HCT116 (cell line): Measurements from ENCODE around the gene ZNF566. TPM values are rescaled to one million over a fixed set of nuclear protein-coding genes. Genes with fewer than 3 reads are reported as not detected.

ENCODE experiments used
- ATAC-seq: fragments of 200-7000 bp; cut with Tn5 transposase; 2 replicates; pipeline ENCODE4 v1.9.1; 2020; ENCODE audit warnings: mild to moderate bottlenecking, moderate library complexity
- BruUV-seq: library from RNA; stranded (reverse); fragments of 400-500 nt; replicated peaks from 2 replicates; lab custom pipeline; 2021; lab: Mats Ljungman, UMichigan
- CTCF ChIA-PET: fragments of 300-600 bp; sonication (Branson Sonifier 250); formaldehyde crosslinking; loops from one replicate; lab custom pipeline; 2021; ENCODE audit warnings: antibody characterized with exemption; lab: Charles Lee
- POLR2A ChIA-PET: fragments of 300-600, 350-600 bp; sonication (Branson Sonifier 250); formaldehyde crosslinking; loops from one replicate; lab custom pipeline; 2021; ENCODE audit warnings: antibody characterized with exemption; lab: Charles Lee
- RAD21 ChIA-PET, 2 experiments: fragments of 300-600 bp; sonication (Branson Sonifier 250); formaldehyde crosslinking; loops; one replicate each; lab custom pipeline; 2023; ENCODE audit warnings: low total read pairs in 2 of 2; ENCODE audit not compliant: uncharacterized antibody in 2 of 2, unreplicated experiment in 2 of 2, low non-redundant PET in 1 of 2; lab: Charles Lee
- DNase-seq: peaks from one replicate; pipeline ENCODE4 v3.0.0-alpha.2; 2010; ENCODE audit warnings: low read depth, low spot score
- H2AFZ ChIP-seq: fragments of 200-600 bp; shearing (Covaris generic), sonication (generic); 2 replicates; pipeline ENCODE4 v1.6.1; 2017; ENCODE audit warnings: low read depth, mixed run types, mixed read lengths, antibody characterized with exemption, low read length; ENCODE audit not compliant: poor library complexity, severe bottlenecking
- H3K27ac ChIP-seq: 2 replicates; pipeline ENCODE4 v1.5.1; 2012; ENCODE audit warnings: low read depth, low read length
- H3K27me3 ChIP-seq: fragments of 200-600 bp; sonication (generic); 2 replicates; pipeline ENCODE4 v1.6.1; 2016; ENCODE audit warnings: mixed run types, low read length, mixed read lengths; ENCODE audit not compliant: insufficient read depth
- H3K36me3 ChIP-seq, 2 experiments: fragments of 200-500 bp in 1 of 2; fragments of 200-600 bp in 1 of 2; sonication (Bioruptor generic) in 1 of 2; sonication (generic) in 1 of 2; 2 replicates each; pipeline versions ENCODE4 v1.5.1 to v1.6.1; 2014 to 2016; ENCODE audit warnings: low read length in 2 of 2, inconsistent platforms in 1 of 2, mixed read lengths in 1 of 2, mixed run types in 1 of 2; ENCODE audit not compliant: insufficient read depth in 2 of 2, control insufficient read depth in 1 of 2
- H3K4me1 ChIP-seq, 2 experiments: fragments of 200-600 bp in 1 of 2; sonication (generic) in 1 of 2; 2 replicates each; pipeline versions ENCODE4 v1.5.1 to v1.6.1; 2012 to 2017; ENCODE audit warnings: low read length in 2 of 2, inconsistent platforms in 1 of 2, mild to moderate bottlenecking in 1 of 2, mixed read lengths in 1 of 2, mixed run types in 1 of 2, moderate library complexity in 1 of 2; ENCODE audit not compliant: insufficient read depth in 2 of 2, control insufficient read depth in 1 of 2
- H3K4me2 ChIP-seq: fragments of 200-600 bp; sonication (generic); 2 replicates; pipeline ENCODE4 v1.6.1; 2017; ENCODE audit warnings: mixed run types, low read length, mixed read lengths
- H3K4me3 ChIP-seq, 2 experiments: fragments of 200-600 bp in 1 of 2; sonication (generic) in 1 of 2; replicated peaks in 1 of 2; 2 replicates each; pipeline ENCODE4 v1.5.1; 2011 to 2016; ENCODE audit warnings: low read length in 2 of 2, control low read depth in 1 of 2, low read depth in 1 of 2, mild to moderate bottlenecking in 1 of 2, mixed read lengths in 1 of 2, mixed run types in 1 of 2
- H3K79me2 ChIP-seq: fragments of 200-600 bp; sonication (generic); 2 replicates; pipeline ENCODE4 v1.6.1; 2017; ENCODE audit warnings: mild to moderate bottlenecking, mixed run types, low read length, moderate library complexity, mixed read lengths; ENCODE audit not compliant: insufficient read depth
- H3K9ac ChIP-seq: fragments of 200-600 bp; sonication (generic); 2 replicates; pipeline ENCODE4 v1.6.1; 2016; ENCODE audit warnings: low read length, mixed read lengths
- H3K9me2 ChIP-seq: fragments of 200-600 bp; sonication (generic), shearing (Covaris generic); 2 replicates; pipeline ENCODE4 v1.6.1; 2017; ENCODE audit warnings: mixed run types, mild to moderate bottlenecking, moderate library complexity; ENCODE audit not compliant: insufficient read depth
- H3K9me3 ChIP-seq, 2 experiments: fragments of 200-500 bp in 1 of 2; fragments of 200-600 bp in 1 of 2; sonication (Bioruptor generic) in 1 of 2; sonication (generic) in 1 of 2; 2 replicates each; pipeline ENCODE4 v1.6.1; 2014 to 2017; ENCODE audit warnings: low read length in 2 of 2, mixed read lengths in 2 of 2, inconsistent platforms in 1 of 2, low read depth in 1 of 2, mild to moderate bottlenecking in 1 of 2, mixed run types in 1 of 2, moderate library complexity in 1 of 2; ENCODE audit not compliant: control insufficient read depth in 1 of 2, insufficient read depth in 1 of 2
- H4K20me1 ChIP-seq: fragments of 200-600 bp; sonication (generic), shearing (Covaris generic); 2 replicates; pipeline ENCODE4 v1.6.1; 2017; ENCODE audit warnings: mixed run types, mild to moderate bottlenecking, moderate library complexity; ENCODE audit not compliant: insufficient read depth
- EGR1 ChIP-seq: IDR thresholded peaks from 2 replicates; pipeline ENCODE4 v1.6.1; 2012; ENCODE audit warnings: low read depth
- FOSL1 ChIP-seq: IDR thresholded peaks from 2 replicates; pipeline ENCODE4 v1.6.1; 2012; ENCODE audit warnings: low read depth
- POLR2A ChIP-seq: IDR thresholded peaks from 2 replicates; pipeline ENCODE4 v1.7.0; 2011; ENCODE audit warnings: borderline replicate concordance; ENCODE audit not compliant: insufficient read depth, insufficient read length; ENCODE audit errors: extremely low read depth
- POLR2AphosphoS5 ChIP-seq: IDR thresholded peaks from 2 replicates; pipeline ENCODE4 v1.6.1; 2011; ENCODE audit warnings: mild to moderate bottlenecking, low read depth, low read length, moderate library complexity
- RAD21 ChIP-seq: IDR thresholded peaks from 2 replicates; pipeline ENCODE4 v1.6.1; 2012; ENCODE audit warnings: low read depth, mild to moderate bottlenecking
- SRF ChIP-seq: IDR thresholded peaks from 2 replicates; pipeline ENCODE4 v1.6.1; 2012; ENCODE audit warnings: low read depth
- YY1 ChIP-seq: IDR thresholded peaks from 2 replicates; pipeline ENCODE4 v1.6.1; 2011; ENCODE audit warnings: low read length, low read depth, moderate library complexity, mild to moderate bottlenecking; ENCODE audit not compliant: insufficient replicate concordance; ENCODE audit errors: extremely low read depth
- ZNF274 ChIP-seq: fragments of 200-500 bp; sonication (Bioruptor generic); IDR thresholded peaks from 2 replicates; pipeline ENCODE4 v1.6.1; 2014; ENCODE audit warnings: mild to moderate bottlenecking, low read depth, low read length, inconsistent platforms
- intact Hi-C: fragments of 100-400 bp; cut with micrococcal nuclease; formaldehyde crosslinking; loops from 2 replicates; pipeline ENCODE4 v1.10.0; 2022
- total RNA-seq: library from RNA; stranded (reverse); gene quantifications from one replicate; pipeline ENCODE4 v1.2.1, GENCODE V29; 2021; ENCODE audit not compliant: unreplicated experiment
- TF ChIP-seq, protein P1 (sequence below): IDR thresholded peaks from 2 replicates; pipeline ENCODE4 v1.6.1; 2012
- TF ChIP-seq, protein P2 (sequence below): IDR thresholded peaks from 2 replicates; pipeline ENCODE4 v1.6.1; 2011; ENCODE audit warnings: mild to moderate bottlenecking, low read length, moderate library complexity; ENCODE audit not compliant: insufficient replicate concordance; ENCODE audit errors: extremely low read depth

ZNF566 gene
- total RNA-seq, 1 experiment from 2014 or later, result 6.4 TPM

DNA sequence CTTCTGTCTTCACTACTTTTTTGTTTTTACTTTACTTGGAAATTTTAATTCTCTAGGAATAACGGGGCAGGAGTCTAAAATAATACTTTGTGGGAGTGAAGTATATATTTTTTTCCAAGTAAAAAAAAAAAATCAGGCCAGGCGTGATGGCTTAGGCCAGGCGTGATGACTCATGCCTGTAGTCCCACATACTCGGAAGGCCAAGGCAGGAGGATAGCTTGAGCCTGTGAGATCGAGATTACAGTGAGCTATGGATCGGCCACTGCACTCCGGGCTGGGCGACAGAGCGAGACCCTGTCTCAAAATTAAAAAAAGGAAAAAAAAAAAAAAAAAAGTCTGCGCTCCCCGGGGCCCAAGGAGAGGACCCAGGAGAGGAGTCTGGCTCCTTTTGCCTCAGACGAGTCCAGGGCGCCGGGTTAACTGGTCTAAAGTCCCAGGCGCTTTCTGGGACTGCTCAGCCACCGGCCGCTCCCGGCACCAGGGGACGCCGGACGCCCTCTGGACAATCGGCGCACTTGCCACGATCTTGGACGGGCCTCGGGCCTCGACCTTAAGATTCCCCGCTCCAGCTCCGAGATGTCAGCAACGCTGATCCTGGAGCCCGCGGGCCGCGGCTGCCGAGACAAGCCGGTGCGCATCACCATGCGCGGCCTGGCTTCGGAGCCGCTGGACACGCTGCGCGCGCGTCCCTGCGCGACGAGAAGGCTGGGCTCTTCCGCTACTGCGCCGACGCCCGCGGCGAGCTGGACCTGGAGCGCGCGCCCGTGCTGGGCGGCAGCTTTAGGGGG, 68.2 kb downstream of the ZNF566 start:
- TF ChIP-seq EGR1, result no peak
- no peak for TF ChIP-seq RAD21
- TF ChIP-seq, protein P1, sequence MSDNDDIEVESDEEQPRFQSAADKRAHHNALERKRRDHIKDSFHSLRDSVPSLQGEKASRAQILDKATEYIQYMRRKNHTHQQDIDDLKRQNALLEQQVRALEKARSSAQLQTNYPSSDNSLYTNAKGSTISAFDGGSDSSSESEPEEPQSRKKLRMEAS, result no peak
- TF ChIP-seq POLR2AphosphoS5, result no peak
- TF ChIP-seq POLR2A, result no peak
- TF ChIP-seq FOSL1, result no peak
- no peak for TF ChIP-seq SRF
- TF ChIP-seq, protein P2, sequence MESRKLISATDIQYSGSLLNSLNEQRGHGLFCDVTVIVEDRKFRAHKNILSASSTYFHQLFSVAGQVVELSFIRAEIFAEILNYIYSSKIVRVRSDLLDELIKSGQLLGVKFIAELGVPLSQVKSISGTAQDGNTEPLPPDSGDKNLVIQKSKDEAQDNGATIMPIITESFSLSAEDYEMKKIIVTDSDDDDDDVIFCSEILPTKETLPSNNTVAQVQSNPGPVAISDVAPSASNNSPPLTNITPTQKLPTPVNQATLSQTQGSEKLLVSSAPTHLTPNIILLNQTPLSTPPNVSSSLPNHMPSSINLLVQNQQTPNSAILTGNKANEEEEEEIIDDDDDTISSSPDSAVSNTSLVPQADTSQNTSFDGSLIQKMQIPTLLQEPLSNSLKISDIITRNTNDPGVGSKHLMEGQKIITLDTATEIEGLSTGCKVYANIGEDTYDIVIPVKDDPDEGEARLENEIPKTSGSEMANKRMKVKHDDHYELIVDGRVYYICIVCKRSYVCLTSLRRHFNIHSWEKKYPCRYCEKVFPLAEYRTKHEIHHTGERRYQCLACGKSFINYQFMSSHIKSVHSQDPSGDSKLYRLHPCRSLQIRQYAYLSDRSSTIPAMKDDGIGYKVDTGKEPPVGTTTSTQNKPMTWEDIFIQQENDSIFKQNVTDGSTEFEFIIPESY, result no peak
- no peak for TF ChIP-seq YY1
- no peak for TF ChIP-seq ZNF274
- no peaks in the 10 kb centered on the region for H4K20me1 ChIP-seq
- ChIA-PET POLR2A (no interaction called here), RAD21 (no interaction called here), CTCF (no interaction called here)
- H3K9ac ChIP-seq, result no peak overlapping the region
- no peak overlapping the region for H3K4me2 ChIP-seq
- no peaks in the 10 kb centered on the region for H3K36me3 ChIP-seq
- H3K79me2 ChIP-seq, result no peaks in the 10 kb centered on the region
- ATAC-seq, result no peak
- H2AFZ ChIP-seq, result no peak overlapping the region
- no peaks in the 10 kb centered on the region for H3K4me1 ChIP-seq
- BruUV-seq, result no TSS peak
- intact Hi-C loops, result no loop called here
- H3K27ac ChIP-seq, result no peak overlapping the region
- H3K9me2 ChIP-seq, result no peaks in the 10 kb centered on the region
- no peaks in the 10 kb centered on the region for H3K27me3 ChIP-seq
- DNase-seq, result no peak
- no peak overlapping the region for H3K4me3 ChIP-seq
- peaks cover 4 to 13% of the 10 kb centered on the region in 2 experiments; a peak in 2 of 4 replicates for H3K9me3 ChIP-seq
